K562 treated with DMSO at 1 percent for 24 hours (cell line): ENCODE data around the gene ZNF816. TPM values are rescaled to one million over a fixed set of nuclear protein-coding genes. Genes with fewer than 3 reads are reported as not detected.

Source experiments
- total RNA-seq: library from RNA; unstranded; fragments of 300-600 nt; gene quantifications from 2 replicates; pipeline ENCODE4 v1.2.3, GENCODE V29; 2022; ENCODE audit warnings: low read depth; ENCODE audit not compliant: insufficient read depth

ZNF816 gene
- total RNA-seq = 8.3 and 10.2 TPM in 2 replicates

DNA sequence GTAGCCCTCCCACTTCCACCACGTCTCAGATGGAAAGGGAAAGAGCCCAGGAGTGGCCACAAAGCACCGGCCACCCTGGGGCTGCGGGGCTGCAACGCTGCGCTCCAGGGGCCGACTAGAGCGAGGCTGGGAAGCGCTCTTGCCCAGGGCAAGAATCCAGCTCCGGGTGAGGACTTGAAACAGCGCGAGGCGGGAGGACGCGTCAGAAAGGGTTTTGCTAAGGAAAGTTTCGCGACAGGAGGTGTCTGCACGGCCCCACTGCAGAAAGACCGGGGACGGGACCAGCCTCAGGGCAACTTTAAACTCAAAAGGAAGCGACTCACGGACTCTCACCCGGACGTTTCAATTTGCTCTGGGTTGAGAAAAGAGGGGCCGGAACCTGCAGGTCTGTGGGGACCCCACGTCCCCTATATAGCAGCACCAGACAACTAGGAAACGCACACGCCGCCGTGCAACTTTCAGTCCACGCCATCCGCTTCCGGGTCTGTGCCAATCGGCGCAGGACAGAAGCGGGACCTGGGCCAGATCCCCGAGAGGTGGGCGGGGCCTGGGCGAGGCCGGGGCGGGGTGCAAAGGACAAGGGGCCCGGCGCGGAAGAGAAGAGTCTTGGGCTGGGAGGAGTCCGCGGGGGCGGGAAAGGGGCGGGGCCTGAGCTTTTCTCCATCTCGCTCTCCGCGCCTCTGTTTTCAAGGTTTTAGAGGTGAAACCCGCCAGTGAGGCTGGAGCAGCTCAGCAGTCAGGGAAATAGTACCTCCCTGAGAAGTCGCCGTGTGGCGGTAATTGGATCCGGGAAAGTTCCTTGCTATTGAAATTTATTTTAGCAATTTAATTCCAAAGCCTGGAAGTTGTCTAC, at the start of gene ZNF816:
TSS of gene ZNF816 (minus strand) at position 488 of the 853 bp plus-strand sequence. CDS start 6,792 bp downstream, outside the sequence.

DNA sequence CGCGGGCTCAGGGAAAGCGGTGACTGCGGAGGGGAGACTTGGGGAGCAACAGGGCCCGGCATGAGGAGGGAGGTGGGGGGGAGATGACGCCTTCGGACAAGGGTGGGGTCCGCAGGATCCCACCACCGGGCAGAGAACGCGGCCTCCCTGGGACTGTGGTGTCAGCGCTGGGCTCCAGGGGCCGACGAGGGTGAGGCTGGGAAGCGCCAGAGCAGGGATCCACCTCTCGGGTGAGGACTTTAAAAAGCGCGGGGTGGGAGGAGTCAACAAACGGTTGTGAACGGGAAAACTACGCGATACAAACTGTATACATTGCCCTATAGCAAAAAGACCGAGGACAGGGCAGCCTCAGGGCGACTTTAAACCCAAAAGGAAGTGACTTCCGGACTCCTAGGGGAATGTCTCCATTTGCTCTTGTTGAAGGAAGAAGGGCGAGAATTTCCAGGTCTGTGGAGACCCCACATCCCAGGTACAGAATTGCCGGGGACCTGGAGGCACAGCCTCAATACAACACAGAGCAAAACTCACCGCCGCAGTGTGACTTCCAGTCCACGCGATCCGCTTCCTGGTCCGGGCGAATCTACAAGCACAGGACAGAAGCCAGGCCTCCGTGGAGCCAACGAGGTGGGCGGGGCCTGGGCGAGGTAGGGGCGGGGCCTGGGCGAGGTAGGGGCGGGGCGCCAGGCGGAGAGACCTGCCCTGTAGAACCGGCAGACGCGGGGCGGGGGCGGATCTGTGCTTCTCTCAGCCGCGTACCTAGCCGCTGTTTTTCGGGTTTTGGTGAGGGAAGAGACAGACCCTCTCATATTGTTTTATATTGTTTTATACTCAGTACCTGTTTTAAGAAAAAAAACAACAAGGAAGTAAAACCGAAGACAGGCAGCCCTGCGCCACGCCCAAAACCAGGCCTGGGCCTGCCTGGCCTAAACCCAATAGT, 39.6 kb downstream of the ZNF816 start, which contains the start of gene ZNF888:
TSS of gene ZNF888 (minus strand) at position 588 of the 937 bp plus-strand sequence. CDS start 5,555 bp downstream, outside the sequence.

Other genes starting within 250 kb of the ZNF816 start
- gene ZNF611, start 227.8 kb downstream of the ZNF816 start, total RNA-seq = 4.6 and 16.6 TPM in 2 replicates
- 5.3 and 6.8 TPM in 2 replicates for gene ZNF600, start 176.1 kb downstream of the ZNF816 start, total RNA-seq
- 6.5 and 8.4 TPM in 2 replicates for gene ZNF28, start 141.2 kb downstream of the ZNF816 start, total RNA-seq
- 12.5 and 12.7 TPM in 2 replicates for gene ZNF468, start 105.3 kb downstream of the ZNF816 start, total RNA-seq
- gene ZNF320, start 65.2 kb downstream of the ZNF816 start, total RNA-seq = 3.8 and 4.9 TPM in 2 replicates
- 3.5 and 5.4 TPM in 2 replicates for gene ZNF888, start 39.5 kb downstream of the ZNF816 start, total RNA-seq
- not detected in 2 replicates for gene ERVV-1, start 51.0 kb upstream of the ZNF816 start, total RNA-seq
- gene ERVV-2, start 81.9 kb upstream of the ZNF816 start, total RNA-seq = 0.43 and 0.64 TPM in 2 replicates
- 10.6 and 12.2 TPM in 2 replicates for gene ZNF160, start 140.5 kb upstream of the ZNF816 start, total RNA-seq
- not detected in 2 replicates for gene ZNF415, start 170.0 kb upstream of the ZNF816 start, total RNA-seq
- 2.3 and 2.6 TPM in 2 replicates for gene ZNF347, start 196.2 kb upstream of the ZNF816 start, total RNA-seq
- gene ZNF665, start 230.5 kb upstream of the ZNF816 start, total RNA-seq = 3.1 and 3.9 TPM in 2 replicates